Peyer's patch (tissue), 4 donors: Measurements from ENCODE around the gene TOP2B.

ENCODE experiments used
- POLR2A ChIP-seq, 2 donors: fragments of 450-650 bp; IDR thresholded peaks; one replicate each; pipeline ENCODE4 v1.5.1; 2017; ENCODE audit warnings: antibody characterized with exemption in 2 of 2, mild to moderate bottlenecking in 2 of 2, moderate library complexity in 2 of 2
- TF ChIP-seq, protein P1 (sequence below), 6 experiments: fragments of 450-650 bp in 4 of 6; fragments of 200-600 bp in 2 of 6; sonication (generic) in 1 of 6; IDR thresholded peaks; one replicate each; pipeline ENCODE4 v1.5.1; 2017 to 2019; ENCODE audit warnings: antibody characterized with exemption in 6 of 6, mild to moderate bottlenecking in 3 of 6, moderate library complexity in 1 of 6

DNA sequence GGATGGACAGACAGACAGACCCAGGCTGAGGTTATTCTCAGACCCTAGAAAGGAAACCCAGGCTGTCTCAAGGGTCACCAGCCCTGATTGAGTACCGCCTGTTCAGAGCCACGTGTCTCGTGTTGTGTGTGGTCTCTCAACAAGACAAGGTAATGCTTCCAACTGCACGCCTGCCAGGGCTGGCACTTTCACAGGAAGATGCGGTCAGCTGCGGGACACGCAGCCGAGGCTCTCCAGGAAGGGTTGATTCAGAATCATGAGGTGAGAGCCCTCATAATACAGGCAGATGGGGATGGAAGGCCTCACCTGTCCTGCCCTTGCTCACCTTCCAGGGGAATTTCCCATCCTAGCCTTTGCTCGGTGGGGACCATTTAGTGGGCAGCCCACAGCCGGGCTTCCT lies 81.4 kb downstream of the TOP2B start:
- TF ChIP-seq, protein P1, sequence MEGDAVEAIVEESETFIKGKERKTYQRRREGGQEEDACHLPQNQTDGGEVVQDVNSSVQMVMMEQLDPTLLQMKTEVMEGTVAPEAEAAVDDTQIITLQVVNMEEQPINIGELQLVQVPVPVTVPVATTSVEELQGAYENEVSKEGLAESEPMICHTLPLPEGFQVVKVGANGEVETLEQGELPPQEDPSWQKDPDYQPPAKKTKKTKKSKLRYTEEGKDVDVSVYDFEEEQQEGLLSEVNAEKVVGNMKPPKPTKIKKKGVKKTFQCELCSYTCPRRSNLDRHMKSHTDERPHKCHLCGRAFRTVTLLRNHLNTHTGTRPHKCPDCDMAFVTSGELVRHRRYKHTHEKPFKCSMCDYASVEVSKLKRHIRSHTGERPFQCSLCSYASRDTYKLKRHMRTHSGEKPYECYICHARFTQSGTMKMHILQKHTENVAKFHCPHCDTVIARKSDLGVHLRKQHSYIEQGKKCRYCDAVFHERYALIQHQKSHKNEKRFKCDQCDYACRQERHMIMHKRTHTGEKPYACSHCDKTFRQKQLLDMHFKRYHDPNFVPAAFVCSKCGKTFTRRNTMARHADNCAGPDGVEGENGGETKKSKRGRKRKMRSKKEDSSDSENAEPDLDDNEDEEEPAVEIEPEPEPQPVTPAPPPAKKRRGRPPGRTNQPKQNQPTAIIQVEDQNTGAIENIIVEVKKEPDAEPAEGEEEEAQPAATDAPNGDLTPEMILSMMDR (IDR thresholded peaks at IDR 0.05), result no peak
- no peak for TF ChIP-seq POLR2A (IDR thresholded peaks at IDR 0.05)
